Measurements from ENCODE around the gene COL9A3.

DNA sequence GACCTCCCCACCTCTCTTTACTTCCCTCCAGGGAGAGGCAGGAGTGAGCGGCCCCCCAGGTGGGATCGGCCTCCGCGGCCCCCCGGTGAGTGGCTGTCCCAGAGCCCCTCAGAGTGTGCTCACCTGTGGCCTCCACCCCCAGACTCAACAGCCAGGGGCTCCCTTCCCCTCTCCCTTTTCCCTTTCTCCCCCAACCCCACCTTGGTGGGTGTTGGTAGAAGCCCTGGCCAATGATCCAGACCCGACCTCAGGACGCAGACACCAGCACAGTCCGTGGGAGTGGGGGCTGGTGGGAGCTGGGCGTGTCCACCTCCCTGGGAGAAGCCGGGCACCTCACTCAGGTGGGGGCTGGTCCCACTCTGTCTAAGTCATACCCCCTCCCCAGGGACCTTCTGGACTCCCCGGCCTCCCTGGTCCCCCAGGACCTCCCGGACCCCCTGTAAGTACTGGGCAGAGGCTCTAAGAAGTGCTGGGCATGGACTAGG lies 4.9 kb downstream of the COL9A3 start:
- TF ChIP-seq CTCF (IDR thresholded peaks at IDR 0.05; ENCODE audit: insufficient read depth, low read length) (no peak), POLR2AphosphoS5 (IDR thresholded peaks at IDR 0.05; ENCODE audit: low read depth) (no peak)
- TF ChIP-seq, protein P1, sequence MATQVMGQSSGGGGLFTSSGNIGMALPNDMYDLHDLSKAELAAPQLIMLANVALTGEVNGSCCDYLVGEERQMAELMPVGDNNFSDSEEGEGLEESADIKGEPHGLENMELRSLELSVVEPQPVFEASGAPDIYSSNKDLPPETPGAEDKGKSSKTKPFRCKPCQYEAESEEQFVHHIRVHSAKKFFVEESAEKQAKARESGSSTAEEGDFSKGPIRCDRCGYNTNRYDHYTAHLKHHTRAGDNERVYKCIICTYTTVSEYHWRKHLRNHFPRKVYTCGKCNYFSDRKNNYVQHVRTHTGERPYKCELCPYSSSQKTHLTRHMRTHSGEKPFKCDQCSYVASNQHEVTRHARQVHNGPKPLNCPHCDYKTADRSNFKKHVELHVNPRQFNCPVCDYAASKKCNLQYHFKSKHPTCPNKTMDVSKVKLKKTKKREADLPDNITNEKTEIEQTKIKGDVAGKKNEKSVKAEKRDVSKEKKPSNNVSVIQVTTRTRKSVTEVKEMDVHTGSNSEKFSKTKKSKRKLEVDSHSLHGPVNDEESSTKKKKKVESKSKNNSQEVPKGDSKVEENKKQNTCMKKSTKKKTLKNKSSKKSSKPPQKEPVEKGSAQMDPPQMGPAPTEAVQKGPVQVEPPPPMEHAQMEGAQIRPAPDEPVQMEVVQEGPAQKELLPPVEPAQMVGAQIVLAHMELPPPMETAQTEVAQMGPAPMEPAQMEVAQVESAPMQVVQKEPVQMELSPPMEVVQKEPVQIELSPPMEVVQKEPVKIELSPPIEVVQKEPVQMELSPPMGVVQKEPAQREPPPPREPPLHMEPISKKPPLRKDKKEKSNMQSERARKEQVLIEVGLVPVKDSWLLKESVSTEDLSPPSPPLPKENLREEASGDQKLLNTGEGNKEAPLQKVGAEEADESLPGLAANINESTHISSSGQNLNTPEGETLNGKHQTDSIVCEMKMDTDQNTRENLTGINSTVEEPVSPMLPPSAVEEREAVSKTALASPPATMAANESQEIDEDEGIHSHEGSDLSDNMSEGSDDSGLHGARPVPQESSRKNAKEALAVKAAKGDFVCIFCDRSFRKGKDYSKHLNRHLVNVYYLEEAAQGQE (IDR thresholded peaks at IDR 0.05; ENCODE audit: insufficient replicate concordance, low read depth) = no peak

All from HL-60 (cell line).